ENCODE data around the gene FIP1L1. TPM values are rescaled to one million over a fixed set of nuclear protein-coding genes. Genes with fewer than 3 reads are reported as not detected.

Gene FIP1L1
- total RNA-seq, 3 donors from 2014 or later (not counting 1 experiment from before 2014, with no cell fraction given), result 76.2 to 94.0 (median 85.6) TPM

- Mint-ChIP-seq H3K27ac (no peak overlapping the region), H3K4me1 (no peaks in the 10 kb centered on the region), H3K27me3 (ENCODE audit: low read depth in 2 of 2) (no peaks in the 10 kb centered on the region), H3K4me3 (no peak overlapping the region), H3K36me3 (no peaks in the 10 kb centered on the region), H3K9me3 (no peaks in the 10 kb centered on the region)
- no peak for TF ChIP-seq CTCF (IDR thresholded peaks at IDR 0.05)
- WGBS (ENCODE audit: insufficient coverage), result 92% methylated on average over 6 of the region's 7 CpGs
- no peaks in the 10 kb centered on the region for H3K9me3 ChIP-seq (ENCODE audit: control insufficient read depth, insufficient read depth, low read length)
- intact Hi-C loops (cut with micrococcal nuclease), result no loop called here
- H3K36me3 ChIP-seq (ENCODE audit: control insufficient read depth, insufficient read depth, low read length), result no peaks in the 10 kb centered on the region
- DNase-seq (no peak), ATAC-seq (no peak)
- H3K4me1 ChIP-seq (ENCODE audit: control insufficient read depth, insufficient read depth, low read length), result no peaks in the 10 kb centered on the region
- H3K27me3 ChIP-seq (ENCODE audit: control insufficient read depth, insufficient read depth, low read length), result no peaks in the 10 kb centered on the region
- no peak overlapping the region for H3K27ac ChIP-seq (ENCODE audit: low read length)
- H3K4me3 ChIP-seq (ENCODE audit: low read length), result no peak overlapping the region
These were observed 129.6 kb downstream of the FIP1L1 start for GRCh38 chr4:53507058-53507457.

DNA sequence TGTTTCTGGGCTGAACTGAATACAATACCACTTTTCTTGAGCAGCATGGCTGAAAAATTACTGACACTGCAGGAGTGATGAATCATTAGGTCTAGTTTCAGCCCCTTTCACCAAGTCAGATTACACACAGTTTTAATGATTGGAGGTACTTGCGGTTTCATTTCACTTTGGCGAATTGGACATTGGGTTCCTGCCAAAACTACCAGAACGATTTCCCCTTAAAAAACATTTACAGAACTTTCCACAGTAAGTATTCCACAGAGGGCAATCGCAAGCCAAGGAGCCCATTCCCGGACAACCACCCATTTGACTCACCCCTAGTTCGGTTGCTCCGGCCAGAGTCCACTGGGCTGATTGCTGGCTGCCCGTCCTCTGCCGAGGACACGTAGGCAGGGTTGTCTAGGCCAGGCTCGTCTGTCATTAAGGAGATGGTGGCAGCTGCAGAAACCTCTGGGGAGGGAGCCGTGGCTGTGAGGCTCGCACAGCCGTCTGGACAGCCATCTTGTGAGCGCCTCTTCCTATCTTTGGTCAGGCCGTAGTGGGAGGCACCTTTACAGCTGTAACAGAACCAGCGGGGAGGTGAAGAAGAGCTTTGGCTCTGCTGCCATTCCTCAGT lies 130.3 kb downstream of the FIP1L1 start:
- H3K4me3 ChIP-seq (ENCODE audit: low read length), result no peak overlapping the region
- no peaks in the 10 kb centered on the region for H3K27me3 ChIP-seq (ENCODE audit: control insufficient read depth, insufficient read depth, low read length)
- intact Hi-C loops (cut with micrococcal nuclease), result no loop called here
- H3K4me1 ChIP-seq (ENCODE audit: control insufficient read depth, insufficient read depth, low read length), result no peaks in the 10 kb centered on the region
- DNase-seq, result no peak
- Mint-ChIP-seq H3K27me3 (ENCODE audit: low read depth in 2 of 2) (no peaks in the 10 kb centered on the region), H3K9me3 (no peaks in the 10 kb centered on the region), H3K4me1 (no peaks in the 10 kb centered on the region), H3K36me3 (no peaks in the 10 kb centered on the region), H3K4me3 (no peak overlapping the region), H3K27ac (no peak overlapping the region)
- TF ChIP-seq CTCF (IDR thresholded peaks at IDR 0.05), result no peak
- no peak overlapping the region for H3K27ac ChIP-seq (ENCODE audit: low read length)
- ATAC-seq, result no peak
- H3K36me3 ChIP-seq (ENCODE audit: control insufficient read depth, insufficient read depth, low read length), result no peaks in the 10 kb centered on the region
- 92% methylated on average over 17 of the region's 17 CpGs for whole genome bisulfite sequencing (ENCODE audit: insufficient coverage)
- no peaks in the 10 kb centered on the region for H3K9me3 ChIP-seq (ENCODE audit: control insufficient read depth, insufficient read depth, low read length)

GRCh38 chr4:53508446-53508845 lies 131.0 kb downstream of the FIP1L1 start:
- DNase-seq, result no peak
- Histone ChIP-seq H3K4me1 (ENCODE audit: control insufficient read depth, insufficient read depth, low read length) (no peaks in the 10 kb centered on the region), H3K27ac (ENCODE audit: low read length) (no peak overlapping the region), H3K27me3 (ENCODE audit: control insufficient read depth, insufficient read depth, low read length) (no peaks in the 10 kb centered on the region), H3K9me3 (ENCODE audit: control insufficient read depth, insufficient read depth, low read length) (no peaks in the 10 kb centered on the region), H3K36me3 (ENCODE audit: control insufficient read depth, insufficient read depth, low read length) (no peaks in the 10 kb centered on the region), H3K4me3 (ENCODE audit: low read length) (no peak overlapping the region)
- WGBS (ENCODE audit: insufficient coverage), result 33% methylated on average over 1 of the region's 1 CpG
- no peaks in the 10 kb centered on the region for H3K9me3 Mint-ChIP-seq
- H3K27ac Mint-ChIP-seq, result no peak overlapping the region
- H3K27me3 Mint-ChIP-seq (ENCODE audit: low read depth in 2 of 2), result no peaks in the 10 kb centered on the region
- no peak for TF ChIP-seq CTCF (IDR thresholded peaks at IDR 0.05)
- intact Hi-C loops (cut with micrococcal nuclease), result no loop called here
- no peak for ATAC-seq
- H3K36me3 Mint-ChIP-seq, result no peaks in the 10 kb centered on the region
- no peak overlapping the region for H3K4me3 Mint-ChIP-seq
- H3K4me1 Mint-ChIP-seq, result no peaks in the 10 kb centered on the region

GRCh38 chr4:53510321-53510720 lies 132.9 kb downstream of the FIP1L1 start:
- Mint-ChIP-seq H3K4me3 (no peak overlapping the region), H3K27ac (no peak overlapping the region)

More at GRCh38 chr4:53510321-53510720, 132.9 kb downstream of the FIP1L1 start:
- WGBS (ENCODE audit: insufficient coverage), result 41% methylated on average over 4 of the region's 5 CpGs
- ATAC-seq (no peak), DNase-seq (no peak)
- no peaks in the 10 kb centered on the region for H3K27me3 ChIP-seq (ENCODE audit: control insufficient read depth, insufficient read depth, low read length)
- H3K4me1 Mint-ChIP-seq, result no peaks in the 10 kb centered on the region
- H3K36me3 Mint-ChIP-seq, result no peaks in the 10 kb centered on the region
- H3K27me3 Mint-ChIP-seq (ENCODE audit: low read depth in 2 of 2), result no peaks in the 10 kb centered on the region
- no peaks in the 10 kb centered on the region for H3K9me3 ChIP-seq (ENCODE audit: control insufficient read depth, insufficient read depth, low read length)
- TF ChIP-seq CTCF (IDR thresholded peaks at IDR 0.05), result no peak
- H3K4me1 ChIP-seq (ENCODE audit: control insufficient read depth, insufficient read depth, low read length), result no peaks in the 10 kb centered on the region
- no peak overlapping the region for H3K4me3 ChIP-seq (ENCODE audit: low read length)
- intact Hi-C loops (cut with micrococcal nuclease), result no loop called here
- H3K27ac ChIP-seq (ENCODE audit: low read length), result no peak overlapping the region
- no peaks in the 10 kb centered on the region for H3K9me3 Mint-ChIP-seq
- no peaks in the 10 kb centered on the region for H3K36me3 ChIP-seq (ENCODE audit: control insufficient read depth, insufficient read depth, low read length)
